Measurements from ENCODE around the gene NFATC3. TPM values are rescaled to one million over a fixed set of nuclear protein-coding genes. Genes with fewer than 3 reads are reported as not detected.

NFATC3 gene
- total RNA-seq, 1 donor = 153 TPM

DNA sequence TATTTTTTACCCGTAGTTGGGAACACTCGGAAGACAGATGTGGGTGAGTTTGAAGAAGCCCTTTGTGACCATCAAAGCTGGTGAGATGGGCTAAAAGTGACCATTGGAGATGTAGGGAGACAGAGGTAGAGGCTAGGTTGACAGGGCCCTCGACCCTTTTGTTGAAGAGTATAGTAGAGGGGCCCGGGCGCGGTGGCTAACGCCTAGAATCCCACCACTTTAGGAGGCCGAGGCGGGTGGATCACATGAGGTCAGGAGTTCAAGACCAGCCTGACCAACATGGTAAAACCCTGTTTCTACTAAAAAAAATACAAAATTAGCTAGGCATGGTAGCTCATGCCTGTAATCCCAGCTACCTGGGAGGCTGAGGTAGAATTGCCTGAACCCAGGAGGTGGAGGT lies 16.2 kb upstream of the NFATC3 start:
- Histone ChIP-seq H3K4me1 (ENCODE audit: insufficient read depth, low read length) (peaks cover 86% of the 10 kb centered on the region), H3K4me3 (ENCODE audit: low read length) (no peak overlapping the region), H3K9me3 (ENCODE audit: low read depth, low read length) (no peaks in the 10 kb centered on the region), H3K27me3 (ENCODE audit: insufficient read depth, low read length) (no peaks in the 10 kb centered on the region)

DNA sequence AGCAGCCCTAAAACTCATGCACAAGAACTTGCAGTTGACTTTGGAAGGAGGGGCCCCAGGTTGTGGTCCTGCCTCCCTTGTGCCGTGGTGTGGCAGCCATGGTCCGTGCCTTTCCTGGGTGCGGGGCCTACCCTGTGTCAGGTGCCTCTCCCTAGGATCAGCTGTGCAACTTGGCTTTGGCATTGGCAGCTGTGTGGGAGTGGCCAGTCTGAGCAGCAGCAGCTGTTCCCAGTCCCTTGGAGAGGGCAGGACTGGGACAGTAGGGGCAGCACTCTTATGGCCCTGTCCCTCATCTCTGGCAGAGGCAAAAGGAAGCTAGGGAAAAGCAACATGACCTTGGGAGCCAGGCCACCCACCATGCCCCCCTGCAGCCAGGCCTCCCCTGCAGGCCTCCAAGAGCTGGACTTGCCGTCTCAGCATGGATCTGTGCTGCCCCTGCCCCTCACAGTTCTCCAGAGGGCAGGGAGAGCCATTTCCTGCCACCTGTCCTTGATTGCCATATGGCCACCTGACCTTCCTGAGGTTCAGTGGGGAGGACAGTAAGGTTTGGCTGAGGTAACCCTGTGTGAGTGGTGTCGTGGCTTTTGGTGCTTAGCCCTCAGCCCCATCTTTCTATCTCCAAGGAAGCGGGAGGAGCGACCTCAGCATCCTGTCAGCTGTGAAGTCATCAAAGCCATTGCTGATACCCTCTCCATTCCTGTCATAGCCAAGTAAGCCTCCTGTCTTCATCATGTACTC lies 15.5 kb upstream of the NFATC3 start:
- no peak overlapping the region for H3K4me3 ChIP-seq (ENCODE audit: low read length)
- no peaks in the 10 kb centered on the region for H3K9me3 ChIP-seq (ENCODE audit: low read depth, low read length)
- H3K4me1 ChIP-seq (ENCODE audit: insufficient read depth, low read length) = peaks cover 86% of the 10 kb centered on the region
- H3K27me3 ChIP-seq (ENCODE audit: insufficient read depth, low read length) = no peaks in the 10 kb centered on the region

DNA sequence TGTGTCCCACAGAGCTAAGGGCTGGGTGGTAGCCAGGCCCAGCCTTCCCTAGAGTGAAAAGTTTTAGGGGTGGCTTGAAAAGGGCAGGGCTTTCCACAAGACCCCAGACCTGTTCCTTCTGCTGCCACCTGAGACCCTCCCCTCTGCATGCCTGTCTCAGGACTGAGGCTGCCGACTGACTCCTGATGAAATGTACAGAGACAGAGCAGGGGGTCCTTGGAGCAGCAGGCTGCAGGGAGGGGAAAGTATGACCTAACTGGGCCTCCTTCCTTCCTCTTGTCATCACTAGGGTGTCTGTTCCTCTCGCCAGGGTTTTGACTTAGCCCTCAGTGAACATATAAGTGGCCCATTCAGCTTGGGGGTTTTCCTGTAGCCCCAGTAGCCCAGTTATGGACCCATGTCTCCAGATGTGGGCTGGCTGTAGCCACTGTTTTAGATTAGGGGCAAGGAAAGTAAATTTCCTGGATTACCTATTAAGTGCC lies 14.9 kb upstream of the NFATC3 start:
- no peaks in the 10 kb centered on the region for H3K9me3 ChIP-seq (ENCODE audit: low read depth, low read length)
- no peak overlapping the region for H3K4me3 ChIP-seq (ENCODE audit: low read length)
- peaks cover 86% of the 10 kb centered on the region for H3K4me1 ChIP-seq (ENCODE audit: insufficient read depth, low read length)
- no peaks in the 10 kb centered on the region for H3K27me3 ChIP-seq (ENCODE audit: insufficient read depth, low read length)

DNA sequence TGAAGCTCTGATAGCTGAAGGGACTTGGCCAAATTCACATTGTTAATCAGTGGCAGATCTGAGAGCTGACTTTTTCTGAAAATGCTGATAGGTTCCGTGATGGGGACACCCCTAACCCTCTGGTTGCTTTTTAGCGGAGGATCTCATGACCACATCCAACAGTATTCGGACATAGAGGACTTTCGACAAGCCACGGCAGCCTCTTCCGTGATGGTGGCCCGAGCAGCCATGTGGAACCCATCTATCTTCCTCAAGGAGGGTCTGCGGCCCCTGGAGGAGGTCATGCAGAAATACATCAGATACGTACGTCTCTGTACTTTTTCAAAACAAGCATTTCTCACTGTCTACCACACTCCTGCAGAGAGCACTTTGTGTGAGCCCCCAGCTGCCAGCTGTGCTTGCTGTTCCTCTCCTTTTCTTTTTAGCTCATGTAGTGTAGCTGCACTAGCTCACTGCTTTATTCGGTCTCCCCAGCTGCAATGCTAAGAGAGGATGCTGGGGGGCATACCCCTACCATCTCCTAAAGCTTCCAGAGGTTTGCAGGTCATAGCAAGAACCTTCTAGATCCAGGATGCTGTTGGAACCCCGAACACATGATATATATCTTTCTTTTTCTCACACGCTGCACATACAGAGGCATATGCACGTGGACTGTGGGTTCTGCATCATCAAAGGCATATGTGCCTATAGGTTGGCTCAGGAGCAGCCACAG lies 14.2 kb upstream of the NFATC3 start:
- no peak overlapping the region for H3K4me3 ChIP-seq (ENCODE audit: low read length)
- no peaks in the 10 kb centered on the region for H3K9me3 ChIP-seq (ENCODE audit: low read depth, low read length)
- H3K4me1 ChIP-seq (ENCODE audit: insufficient read depth, low read length) = peaks cover 86% of the 10 kb centered on the region
- H3K27me3 ChIP-seq (ENCODE audit: insufficient read depth, low read length) = no peaks in the 10 kb centered on the region

DNA sequence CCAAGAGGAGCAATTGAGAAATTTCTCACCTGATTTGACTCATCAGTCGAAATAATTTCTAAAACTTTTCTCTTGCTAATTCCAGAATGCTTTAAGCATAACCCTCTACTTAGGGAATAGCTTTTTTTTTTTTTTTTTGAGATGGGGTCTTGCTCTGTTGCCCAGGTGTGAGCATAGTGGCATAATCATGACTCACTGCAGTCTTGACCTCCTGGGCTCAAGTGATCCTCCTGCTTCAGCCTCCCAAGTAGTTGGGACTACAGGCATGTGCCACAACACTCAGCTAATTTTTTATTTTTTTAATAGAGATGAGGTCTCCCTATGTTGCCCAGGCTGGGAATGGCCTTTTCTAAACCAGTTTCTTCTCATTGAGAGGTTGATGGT lies 13.7 kb upstream of the NFATC3 start:
- Histone ChIP-seq H3K27me3 (ENCODE audit: insufficient read depth, low read length) (no peaks in the 10 kb centered on the region), H3K4me1 (ENCODE audit: insufficient read depth, low read length) (peaks cover 86% of the 10 kb centered on the region), H3K9me3 (ENCODE audit: low read depth, low read length) (no peaks in the 10 kb centered on the region), H3K4me3 (ENCODE audit: low read length) (no peak overlapping the region)

DNA sequence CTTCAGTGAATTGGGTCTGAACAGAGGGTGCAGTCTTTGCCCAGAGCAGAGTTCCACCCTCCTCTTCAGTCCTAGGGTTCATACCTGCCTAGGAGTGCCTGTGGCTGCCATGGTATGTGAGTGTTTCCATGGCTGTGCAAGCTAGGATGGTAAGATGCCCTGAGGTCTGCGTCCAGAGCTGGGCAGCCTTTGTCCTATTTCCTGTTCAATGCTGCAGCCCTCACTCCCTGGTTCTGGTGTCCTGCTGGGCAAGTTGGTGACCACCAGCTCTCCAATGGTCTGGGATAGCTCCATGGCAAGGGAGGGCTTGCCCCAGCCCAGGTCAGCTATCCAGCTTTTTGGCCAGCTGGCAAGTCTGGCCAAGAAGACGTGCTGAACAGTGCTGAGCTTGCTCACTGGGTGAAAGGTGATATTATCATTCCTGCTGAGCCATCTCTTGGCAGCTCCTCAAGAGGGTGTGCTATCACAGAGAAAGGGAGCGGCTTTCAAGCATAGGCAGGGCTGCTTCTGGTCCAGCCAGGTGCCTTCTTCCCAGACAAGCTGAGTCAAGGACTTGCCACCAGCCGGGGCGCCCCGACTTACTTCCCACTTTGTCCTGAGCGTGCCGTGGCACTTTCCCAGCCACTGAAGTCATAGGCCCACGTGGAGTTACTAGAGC lies 13.0 kb upstream of the NFATC3 start:
- H3K9me3 ChIP-seq (ENCODE audit: low read depth, low read length) = no peaks in the 10 kb centered on the region
- H3K4me1 ChIP-seq (ENCODE audit: insufficient read depth, low read length) = peaks cover 90% of the 10 kb centered on the region
- H3K27me3 ChIP-seq (ENCODE audit: insufficient read depth, low read length) = no peaks in the 10 kb centered on the region
- no peak overlapping the region for H3K4me3 ChIP-seq (ENCODE audit: low read length)

DNA sequence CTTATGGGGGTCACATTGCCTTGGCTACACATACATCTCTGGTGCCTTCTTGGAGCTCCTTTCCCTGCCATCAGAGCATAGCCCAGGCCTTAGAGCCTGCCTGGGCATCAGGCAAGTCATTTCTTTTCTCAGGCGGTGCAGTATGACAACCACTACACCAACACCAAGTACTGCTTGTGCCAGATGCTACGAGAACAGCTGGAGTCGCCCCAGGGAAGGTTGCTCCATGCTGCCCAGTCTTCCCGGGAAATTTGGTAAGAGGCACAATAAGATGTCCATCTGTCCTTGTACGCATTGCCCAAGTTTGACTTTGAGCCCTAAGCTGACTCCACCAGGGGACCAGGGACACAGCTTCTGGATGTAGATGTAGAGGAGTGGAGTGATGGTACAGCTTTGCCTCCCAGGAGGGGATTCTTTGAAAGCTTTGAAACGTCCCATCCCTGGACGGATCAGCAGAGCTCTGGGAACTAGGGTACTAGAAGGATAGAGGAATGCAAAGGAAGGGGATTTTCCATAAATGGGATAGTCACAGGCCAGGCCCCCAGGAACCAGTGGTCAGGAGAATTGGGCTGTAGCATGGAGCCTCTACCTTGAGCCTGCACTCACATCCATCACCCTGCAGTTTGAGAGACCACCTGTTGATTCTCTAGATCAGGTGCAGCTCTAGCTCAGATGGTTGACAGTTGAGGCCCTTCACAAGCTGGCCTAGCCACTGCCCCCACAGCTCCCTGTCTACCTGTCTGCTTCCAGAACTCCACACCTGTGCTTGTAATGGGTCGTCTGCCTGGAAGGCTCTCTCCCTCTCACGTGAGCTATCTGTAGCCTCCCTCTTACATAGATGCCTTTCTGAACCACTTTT lies 11.0 kb upstream of the NFATC3 start:
- H3K27me3 ChIP-seq (ENCODE audit: insufficient read depth, low read length) = no peaks in the 10 kb centered on the region
- peaks cover 97% of the 10 kb centered on the region for H3K4me1 ChIP-seq (ENCODE audit: insufficient read depth, low read length)
- H3K9me3 ChIP-seq (ENCODE audit: low read depth, low read length) = no peaks in the 10 kb centered on the region
- H3K4me3 ChIP-seq (ENCODE audit: low read length) = no peak overlapping the region

DNA sequence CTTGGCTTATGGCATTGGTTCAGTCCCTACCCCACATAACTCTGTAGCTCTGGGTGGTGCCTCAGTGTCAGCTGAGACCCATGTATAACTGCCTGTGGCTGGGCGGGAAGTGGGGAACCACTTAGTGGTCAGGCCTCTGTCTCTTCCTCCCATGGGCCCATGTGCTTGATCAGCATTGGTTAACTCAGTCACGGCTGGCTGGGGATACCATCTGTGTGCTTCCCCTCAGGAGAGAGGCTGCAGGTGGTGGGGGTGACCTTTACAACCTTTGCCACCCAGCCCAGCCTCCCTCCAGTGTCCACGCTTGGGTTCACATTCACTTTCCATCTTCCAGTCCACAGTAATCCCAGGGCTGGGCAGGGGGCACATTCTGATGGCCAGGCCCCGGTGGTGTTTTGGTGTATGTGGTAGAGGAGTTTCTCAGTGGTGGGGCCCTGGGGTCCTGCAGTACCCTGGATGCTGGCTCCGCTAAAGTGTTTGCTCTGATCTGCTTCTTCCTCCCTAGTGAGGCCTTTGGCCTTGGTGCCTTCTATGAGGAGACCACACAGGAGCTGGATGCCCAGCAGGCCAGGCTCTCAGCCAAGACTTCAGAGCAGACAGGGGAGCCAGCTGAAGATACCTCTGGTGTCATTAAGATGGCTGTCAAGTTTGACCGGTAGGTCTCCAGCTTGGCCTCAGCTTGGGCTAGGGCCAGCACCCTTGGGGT lies 10.2 kb upstream of the NFATC3 start:
- peaks cover 97% of the 10 kb centered on the region for H3K4me1 ChIP-seq (ENCODE audit: insufficient read depth, low read length)
- no peaks in the 10 kb centered on the region for H3K27me3 ChIP-seq (ENCODE audit: insufficient read depth, low read length)
- no peaks in the 10 kb centered on the region for H3K9me3 ChIP-seq (ENCODE audit: low read depth, low read length)
- no peak overlapping the region for H3K4me3 ChIP-seq (ENCODE audit: low read length)

DNA sequence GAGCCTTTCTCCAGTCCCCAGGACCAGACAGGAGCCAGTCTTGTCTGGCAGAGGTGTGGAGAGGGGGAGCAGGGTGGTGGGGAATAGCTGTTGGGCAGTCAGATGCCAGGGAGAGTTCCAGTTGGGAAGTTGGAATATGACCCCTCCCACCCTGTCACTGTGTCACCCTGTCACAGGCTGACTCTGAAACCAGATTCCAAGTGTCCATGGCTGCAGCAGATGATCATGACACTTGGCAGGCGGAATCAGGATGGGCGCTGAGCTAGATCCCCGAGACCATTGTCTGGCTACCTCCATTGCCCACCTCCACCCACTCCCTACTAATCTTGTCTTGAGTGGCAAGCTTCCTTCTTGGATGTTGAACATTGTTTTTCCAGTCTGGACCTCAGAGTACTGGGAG lies 9.2 kb upstream of the NFATC3 start:
- no peaks in the 10 kb centered on the region for H3K27me3 ChIP-seq (ENCODE audit: insufficient read depth, low read length)
- H3K4me1 ChIP-seq (ENCODE audit: insufficient read depth, low read length) = peaks cover 97% of the 10 kb centered on the region
- no peaks in the 10 kb centered on the region for H3K9me3 ChIP-seq (ENCODE audit: low read depth, low read length)
- H3K4me3 ChIP-seq (ENCODE audit: low read length) = no peak overlapping the region

DNA sequence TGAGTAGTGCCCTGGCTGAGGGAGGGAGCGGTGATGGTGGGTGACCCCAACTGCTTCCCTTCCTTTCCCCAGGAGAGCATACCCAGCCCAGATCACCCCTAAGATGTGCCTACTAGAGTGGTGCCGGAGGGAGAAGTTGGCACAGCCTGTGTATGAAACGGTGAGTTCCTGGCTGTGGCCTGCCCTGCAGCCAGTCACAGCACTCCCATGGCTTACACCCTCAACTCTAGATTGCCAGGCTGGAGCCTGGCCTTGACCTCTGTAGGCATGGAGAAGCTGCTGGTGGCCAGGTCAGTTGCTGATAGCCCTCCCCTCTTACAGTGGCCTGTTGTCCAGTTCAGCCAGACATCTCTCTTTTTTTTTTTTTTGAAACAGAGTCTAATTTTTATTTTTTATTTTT lies 8.6 kb upstream of the NFATC3 start:
- no peak overlapping the region for H3K4me3 ChIP-seq (ENCODE audit: low read length)
- no peaks in the 10 kb centered on the region for H3K27me3 ChIP-seq (ENCODE audit: insufficient read depth, low read length)
- H3K4me1 ChIP-seq (ENCODE audit: insufficient read depth, low read length) = peaks cover 97% of the 10 kb centered on the region
- no peaks in the 10 kb centered on the region for H3K9me3 ChIP-seq (ENCODE audit: low read depth, low read length)

DNA sequence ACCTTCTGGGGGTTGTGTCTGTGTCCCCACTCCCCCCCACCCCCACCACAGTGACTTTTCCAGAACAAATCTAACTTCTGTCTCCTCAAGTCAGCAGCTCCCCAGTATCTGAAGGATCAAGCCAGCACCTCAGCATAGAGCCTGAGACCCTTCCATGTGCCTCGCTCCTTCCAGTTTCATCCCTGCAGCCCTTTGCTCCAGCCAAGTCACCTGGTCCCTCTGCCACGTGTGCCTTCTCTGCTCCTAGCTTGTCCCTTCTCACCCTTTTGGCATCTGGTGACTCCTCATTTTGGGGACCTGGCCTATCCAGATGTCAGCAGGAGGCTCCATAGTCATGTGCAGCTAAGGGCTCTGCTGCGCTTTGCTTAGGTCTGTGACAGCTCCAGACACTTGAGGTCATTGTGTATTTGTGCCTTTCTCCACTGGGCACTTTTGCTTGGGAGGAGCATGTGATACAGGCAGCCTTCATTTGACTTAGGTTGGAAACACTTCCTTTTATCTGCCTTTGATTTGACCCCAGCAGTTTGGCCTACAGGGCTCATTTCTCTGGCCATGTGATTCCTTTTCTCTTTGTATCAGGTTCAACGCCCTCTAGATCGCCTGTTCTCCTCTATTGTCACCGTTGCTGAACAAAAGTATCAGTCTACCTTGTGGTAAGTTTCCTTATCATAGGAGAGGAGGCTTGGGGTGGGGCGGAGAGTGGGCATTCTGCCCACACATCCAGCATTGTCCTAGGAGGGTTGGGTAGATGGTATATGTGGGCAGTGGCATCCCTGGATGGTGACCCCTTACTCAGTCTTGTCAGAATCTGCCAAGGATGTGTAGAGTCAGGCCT lies 7.1 kb upstream of the NFATC3 start:
- Histone ChIP-seq H3K9me3 (ENCODE audit: low read depth, low read length) (no peaks in the 10 kb centered on the region), H3K27me3 (ENCODE audit: insufficient read depth, low read length) (no peaks in the 10 kb centered on the region), H3K4me1 (ENCODE audit: insufficient read depth, low read length) (peaks cover 97% of the 10 kb centered on the region), H3K4me3 (ENCODE audit: low read length) (no peak overlapping the region)

DNA sequence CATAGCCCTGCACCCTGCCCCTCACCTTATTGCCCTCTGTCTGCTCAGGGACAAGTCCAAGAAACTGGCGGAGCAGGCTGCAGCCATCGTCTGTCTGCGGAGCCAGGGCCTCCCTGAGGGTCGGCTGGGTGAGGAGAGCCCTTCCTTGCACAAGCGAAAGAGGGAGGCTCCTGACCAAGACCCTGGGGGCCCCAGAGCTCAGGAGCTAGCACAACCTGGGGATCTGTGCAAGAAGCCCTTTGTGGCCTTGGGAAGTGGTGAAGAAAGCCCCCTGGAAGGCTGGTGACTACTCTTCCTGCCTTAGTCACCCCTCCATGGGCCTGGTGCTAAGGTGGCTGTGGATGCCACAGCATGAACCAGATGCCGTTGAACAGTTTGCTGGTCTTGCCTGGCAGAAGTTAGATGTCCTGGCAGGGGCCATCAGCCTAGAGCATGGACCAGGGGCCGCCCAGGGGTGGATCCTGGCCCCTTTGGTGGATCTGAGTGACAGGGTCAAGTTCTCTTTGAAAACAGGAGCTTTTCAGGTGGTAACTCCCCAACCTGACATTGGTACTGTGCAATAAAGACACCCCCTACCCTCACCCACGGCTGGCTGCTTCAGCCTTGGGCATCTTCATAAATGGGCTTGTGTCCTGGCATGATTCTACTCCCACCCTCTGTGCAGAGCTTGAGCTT lies 6.3 kb upstream of the NFATC3 start:
- Histone ChIP-seq H3K4me1 (ENCODE audit: insufficient read depth, low read length) (peaks cover 97% of the 10 kb centered on the region), H3K27me3 (ENCODE audit: insufficient read depth, low read length) (no peaks in the 10 kb centered on the region), H3K9me3 (ENCODE audit: low read depth, low read length) (no peaks in the 10 kb centered on the region), H3K4me3 (ENCODE audit: low read length) (no peak overlapping the region)

DNA sequence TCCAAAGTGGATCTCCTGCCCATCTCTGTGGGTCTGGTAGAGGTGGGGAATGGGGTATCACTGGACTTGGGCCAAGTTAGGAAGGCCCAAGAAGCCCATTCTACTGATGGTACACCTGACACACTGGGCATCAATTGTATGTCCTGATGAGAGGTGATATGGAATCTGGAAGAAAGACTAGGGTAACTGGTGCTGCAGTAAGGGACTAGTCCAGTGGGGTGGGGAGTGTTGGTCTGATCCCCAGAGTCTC lies 5.9 kb upstream of the NFATC3 start:
- no peaks in the 10 kb centered on the region for H3K9me3 ChIP-seq (ENCODE audit: low read depth, low read length)
- no peaks in the 10 kb centered on the region for H3K27me3 ChIP-seq (ENCODE audit: insufficient read depth, low read length)
- no peak overlapping the region for H3K4me3 ChIP-seq (ENCODE audit: low read length)
- H3K4me1 ChIP-seq (ENCODE audit: insufficient read depth, low read length) = peaks cover 97% of the 10 kb centered on the region
